Measurements from ENCODE around the gene MAGOH.

MAGOH gene

DNA sequence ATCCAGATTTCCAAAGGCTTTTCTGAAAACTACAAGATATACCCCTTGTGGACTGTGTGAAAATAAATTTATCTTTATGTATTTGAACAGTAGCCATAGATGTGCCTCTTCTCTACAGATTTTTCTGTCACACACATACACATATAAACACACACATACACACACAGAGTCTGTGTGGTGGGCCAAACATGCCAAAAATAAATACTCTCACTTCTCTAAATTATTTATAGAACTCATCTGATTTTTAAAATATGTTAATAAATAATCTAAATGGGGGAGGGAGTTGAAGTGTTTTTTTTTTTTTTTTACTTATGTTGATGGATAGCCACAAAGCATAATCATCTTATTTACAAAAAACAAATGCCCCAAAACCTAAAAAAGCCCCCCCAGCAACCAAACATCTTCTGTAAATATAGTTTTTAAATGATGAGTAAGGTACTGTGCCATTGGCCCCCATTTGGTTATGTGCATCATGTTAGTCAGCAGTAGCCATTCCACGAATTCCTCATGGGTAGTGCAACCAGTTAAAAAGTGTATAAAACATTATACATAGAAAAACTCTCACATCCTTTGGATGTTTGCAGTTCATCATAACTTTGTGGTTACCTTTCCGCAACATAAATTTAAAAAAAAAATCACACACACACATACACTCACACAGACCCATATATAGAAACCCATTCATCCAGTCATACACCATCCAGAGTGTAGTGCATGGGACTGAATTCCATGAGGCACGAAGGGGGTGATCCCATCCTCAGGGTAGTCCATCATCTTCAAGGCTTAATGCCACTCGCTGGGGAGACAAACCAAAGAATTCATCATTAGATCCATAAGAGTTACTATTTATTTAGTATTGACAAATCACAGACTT lies 8.2 kb upstream of the MAGOH start:
- H3K79me2 ChIP-seq (ENCODE audit: insufficient read depth, low read length) = no peaks in the 10 kb centered on the region
- H3K9ac ChIP-seq (ENCODE audit: low read depth, low read length, poor library complexity, severe bottlenecking) = no peak overlapping the region
- H3K9me3 ChIP-seq (ENCODE audit: insufficient read depth, low read depth, low read length) = no peaks in the 10 kb centered on the region
- no peak overlapping the region for H3K4me3 ChIP-seq (ENCODE audit: low read length, poor library complexity, severe bottlenecking)
- no peaks in the 10 kb centered on the region for H3K27me3 ChIP-seq (ENCODE audit: insufficient read depth, low read length, poor library complexity, severe bottlenecking)
- H2AFZ ChIP-seq (ENCODE audit: low read length) = no peak overlapping the region
- no peak overlapping the region for H3K4me2 ChIP-seq (ENCODE audit: low read depth, low read length, poor library complexity, severe bottlenecking)
- no peaks in the 10 kb centered on the region for H3F3A ChIP-seq (ENCODE audit: low read depth)
- H3K9me2 ChIP-seq (replicated peaks; ENCODE audit: low read depth, low read length) = no peaks in the 10 kb centered on the region
- TF ChIP-seq EZH2phosphoT487 (IDR thresholded peaks at IDR 0.05; ENCODE audit: borderline replicate concordance) = no peak
- TF ChIP-seq, protein P1, sequence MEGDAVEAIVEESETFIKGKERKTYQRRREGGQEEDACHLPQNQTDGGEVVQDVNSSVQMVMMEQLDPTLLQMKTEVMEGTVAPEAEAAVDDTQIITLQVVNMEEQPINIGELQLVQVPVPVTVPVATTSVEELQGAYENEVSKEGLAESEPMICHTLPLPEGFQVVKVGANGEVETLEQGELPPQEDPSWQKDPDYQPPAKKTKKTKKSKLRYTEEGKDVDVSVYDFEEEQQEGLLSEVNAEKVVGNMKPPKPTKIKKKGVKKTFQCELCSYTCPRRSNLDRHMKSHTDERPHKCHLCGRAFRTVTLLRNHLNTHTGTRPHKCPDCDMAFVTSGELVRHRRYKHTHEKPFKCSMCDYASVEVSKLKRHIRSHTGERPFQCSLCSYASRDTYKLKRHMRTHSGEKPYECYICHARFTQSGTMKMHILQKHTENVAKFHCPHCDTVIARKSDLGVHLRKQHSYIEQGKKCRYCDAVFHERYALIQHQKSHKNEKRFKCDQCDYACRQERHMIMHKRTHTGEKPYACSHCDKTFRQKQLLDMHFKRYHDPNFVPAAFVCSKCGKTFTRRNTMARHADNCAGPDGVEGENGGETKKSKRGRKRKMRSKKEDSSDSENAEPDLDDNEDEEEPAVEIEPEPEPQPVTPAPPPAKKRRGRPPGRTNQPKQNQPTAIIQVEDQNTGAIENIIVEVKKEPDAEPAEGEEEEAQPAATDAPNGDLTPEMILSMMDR (conservative IDR thresholded peaks at IDR 0.05; ENCODE audit: low read length) = no peak
- peaks cover 59% of the 10 kb centered on the region; the same call in 1 of the 2 replicates for H3K36me3 ChIP-seq (ENCODE audit: insufficient read depth, low read length)
- H3K4me1 ChIP-seq (ENCODE audit: insufficient read depth, low read length, poor library complexity, severe bottlenecking) = no peaks in the 10 kb centered on the region
- no peaks in the 10 kb centered on the region for H4K20me1 ChIP-seq (ENCODE audit: insufficient read depth, low read length, poor library complexity, severe bottlenecking)

DNA sequence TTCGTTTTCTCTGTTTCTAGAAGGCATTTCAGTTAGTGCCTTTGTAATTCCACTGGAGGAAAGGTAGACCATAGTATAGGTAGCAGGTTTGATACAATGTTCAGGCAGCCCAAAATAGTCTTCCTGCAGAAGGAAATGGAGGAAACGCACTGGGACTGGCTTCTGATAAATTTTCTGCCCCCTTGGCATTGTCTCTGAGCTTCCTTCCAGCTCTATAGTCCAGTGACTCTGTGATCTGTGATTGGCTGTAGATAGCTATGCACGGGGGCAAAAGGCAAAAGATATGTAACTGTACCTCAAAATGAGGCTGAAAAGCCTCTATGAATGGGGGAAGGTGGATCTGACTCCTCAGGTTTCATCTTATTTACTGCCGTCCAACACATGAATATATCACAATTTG lies 5.8 kb upstream of the MAGOH start:
- H3K36me3 ChIP-seq (ENCODE audit: insufficient read depth, low read length) = peaks cover 36% of the 10 kb centered on the region; the same call in 1 of the 2 replicates

DNA sequence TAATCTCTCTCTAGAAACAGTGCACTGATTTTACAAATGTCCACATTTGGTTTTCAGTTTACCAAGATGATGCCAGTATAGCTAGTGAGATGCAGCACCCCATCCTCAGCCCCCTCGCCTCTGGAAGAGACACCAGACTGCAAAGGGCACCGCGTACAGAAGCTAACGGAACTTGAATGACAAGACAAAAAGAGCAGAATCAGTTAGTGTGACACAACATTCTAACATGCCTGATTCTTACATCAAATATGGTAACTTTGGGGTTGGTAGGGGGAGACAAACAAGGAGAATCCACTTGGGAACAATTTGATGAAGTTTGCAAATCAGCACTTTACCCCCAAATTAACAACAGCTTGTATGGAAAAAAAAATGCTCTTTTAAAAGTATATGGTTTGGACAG lies 4.1 kb upstream of the MAGOH start:
- TF ChIP-seq EZH2phosphoT487 (IDR thresholded peaks at IDR 0.05; ENCODE audit: borderline replicate concordance) = no peak
- TF ChIP-seq, protein P1 (conservative IDR thresholded peaks at IDR 0.05; ENCODE audit: low read length) = no peak
- H4K20me1 ChIP-seq (ENCODE audit: insufficient read depth, low read length, poor library complexity, severe bottlenecking) = peaks cover 5% of the 10 kb centered on the region
- no peaks in the 10 kb centered on the region for H3K4me1 ChIP-seq (ENCODE audit: insufficient read depth, low read length, poor library complexity, severe bottlenecking)
- H3K27me3 ChIP-seq (ENCODE audit: insufficient read depth, low read length, poor library complexity, severe bottlenecking) = no peaks in the 10 kb centered on the region
- H3K36me3 ChIP-seq (ENCODE audit: insufficient read depth, low read length) = peaks cover 25% of the 10 kb centered on the region; the same call in 1 of the 2 replicates
- H3K79me2 ChIP-seq (ENCODE audit: insufficient read depth, low read length) = peaks cover 9% of the 10 kb centered on the region
- H3K4me3 ChIP-seq (ENCODE audit: low read length, poor library complexity, severe bottlenecking) = no peak overlapping the region
- no peak overlapping the region for H3K4me2 ChIP-seq (ENCODE audit: low read depth, low read length, poor library complexity, severe bottlenecking)
- no peak overlapping the region for H3K9ac ChIP-seq (ENCODE audit: low read depth, low read length, poor library complexity, severe bottlenecking)
- H3K9me3 ChIP-seq (ENCODE audit: insufficient read depth, low read depth, low read length) = no peaks in the 10 kb centered on the region
- H3F3A ChIP-seq (ENCODE audit: low read depth) = no peaks in the 10 kb centered on the region
- H3K9me2 ChIP-seq (replicated peaks; ENCODE audit: low read depth, low read length) = no peaks in the 10 kb centered on the region
- H2AFZ ChIP-seq (ENCODE audit: low read length) = no peak overlapping the region

More for the DNA sequence above, 5.8 kb upstream of the MAGOH start:
- Histone ChIP-seq H2AFZ (ENCODE audit: low read length) (no peak overlapping the region), H3K4me3 (ENCODE audit: low read length, poor library complexity, severe bottlenecking) (no peak overlapping the region), H3K27me3 (ENCODE audit: insufficient read depth, low read length, poor library complexity, severe bottlenecking) (no peaks in the 10 kb centered on the region), H3K4me1 (ENCODE audit: insufficient read depth, low read length, poor library complexity, severe bottlenecking) (no peaks in the 10 kb centered on the region), H4K20me1 (ENCODE audit: insufficient read depth, low read length, poor library complexity, severe bottlenecking) (no peaks in the 10 kb centered on the region), H3K9me2 (replicated peaks; ENCODE audit: low read depth, low read length) (no peaks in the 10 kb centered on the region), H3K9me3 (ENCODE audit: insufficient read depth, low read depth, low read length) (no peaks in the 10 kb centered on the region), H3F3A (ENCODE audit: low read depth) (no peaks in the 10 kb centered on the region), H3K4me2 (ENCODE audit: low read depth, low read length, poor library complexity, severe bottlenecking) (no peak overlapping the region), H3K9ac (ENCODE audit: low read depth, low read length, poor library complexity, severe bottlenecking) (no peak overlapping the region), H3K79me2 (ENCODE audit: insufficient read depth, low read length) (no peaks in the 10 kb centered on the region)
- TF ChIP-seq EZH2phosphoT487 (IDR thresholded peaks at IDR 0.05; ENCODE audit: borderline replicate concordance) = no peak
- TF ChIP-seq, protein P1 (conservative IDR thresholded peaks at IDR 0.05; ENCODE audit: low read length) = no peak

Data from Loucy (cell line).